ENCODE data around the gene COL25A1.

- TF ChIP-seq CTCF (IDR thresholded peaks at IDR 0.05; ENCODE audit: low read depth, low read length, missing input control) (no peak), FOXA1 (IDR thresholded peaks at IDR 0.05) (no peak)
- TF ChIP-seq, protein P1, sequence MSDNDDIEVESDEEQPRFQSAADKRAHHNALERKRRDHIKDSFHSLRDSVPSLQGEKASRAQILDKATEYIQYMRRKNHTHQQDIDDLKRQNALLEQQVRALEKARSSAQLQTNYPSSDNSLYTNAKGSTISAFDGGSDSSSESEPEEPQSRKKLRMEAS (IDR thresholded peaks at IDR 0.05), result no peak
Observed at GRCh38 chr4:109232681-109233080, 69.8 kb downstream of the COL25A1 start.
